IMR-90 (cell line): ENCODE measurements around the gene PACS1.

Experiments
- BHLHE40 ChIP-seq: fragments of 150-350 bp; IDR thresholded peaks from 2 replicates; pipeline ENCODE4 v1.6.1; 2016; ENCODE audit warnings: mild to moderate bottlenecking, low read depth, low read length
- RCOR1 ChIP-seq: IDR thresholded peaks from 2 replicates; pipeline ENCODE4 v1.6.1; 2012; ENCODE audit warnings: mild to moderate bottlenecking, low read length, improper control_type of control experiment; ENCODE audit not compliant: insufficient replicate concordance
- TF ChIP-seq, protein P1 (sequence below): conservative IDR thresholded peaks from 2 replicates; pipeline ENCODE4 v1.5.1; 2012; ENCODE audit warnings: mild to moderate bottlenecking, low read depth, low read length, improper control_type of control experiment

DNA sequence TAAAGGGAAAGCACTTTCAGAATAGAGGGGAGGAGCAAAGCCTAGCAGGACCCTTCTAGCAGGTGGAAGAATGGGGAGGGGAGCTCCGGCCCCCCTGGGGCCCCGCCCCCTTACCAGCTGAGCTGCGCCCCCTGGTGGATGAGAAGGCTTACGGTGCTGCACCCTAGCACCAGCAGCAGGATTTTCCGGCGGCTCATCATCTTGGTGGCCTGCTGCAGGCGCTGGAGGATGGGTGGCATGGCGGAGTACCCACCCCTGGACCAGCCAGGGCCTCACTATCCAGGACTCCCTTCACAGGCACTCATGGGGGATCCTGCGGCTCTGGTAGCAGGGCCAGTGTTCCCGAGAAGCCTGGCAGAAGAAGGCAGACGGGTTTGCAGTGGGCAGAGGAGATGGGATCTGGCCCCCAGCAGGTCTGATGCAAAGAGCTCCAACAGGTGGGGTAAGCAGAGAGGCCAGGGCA, 24.9 kb upstream of the PACS1 start:
- TF ChIP-seq RCOR1 = peak; percentile 80
- TF ChIP-seq, protein P1, sequence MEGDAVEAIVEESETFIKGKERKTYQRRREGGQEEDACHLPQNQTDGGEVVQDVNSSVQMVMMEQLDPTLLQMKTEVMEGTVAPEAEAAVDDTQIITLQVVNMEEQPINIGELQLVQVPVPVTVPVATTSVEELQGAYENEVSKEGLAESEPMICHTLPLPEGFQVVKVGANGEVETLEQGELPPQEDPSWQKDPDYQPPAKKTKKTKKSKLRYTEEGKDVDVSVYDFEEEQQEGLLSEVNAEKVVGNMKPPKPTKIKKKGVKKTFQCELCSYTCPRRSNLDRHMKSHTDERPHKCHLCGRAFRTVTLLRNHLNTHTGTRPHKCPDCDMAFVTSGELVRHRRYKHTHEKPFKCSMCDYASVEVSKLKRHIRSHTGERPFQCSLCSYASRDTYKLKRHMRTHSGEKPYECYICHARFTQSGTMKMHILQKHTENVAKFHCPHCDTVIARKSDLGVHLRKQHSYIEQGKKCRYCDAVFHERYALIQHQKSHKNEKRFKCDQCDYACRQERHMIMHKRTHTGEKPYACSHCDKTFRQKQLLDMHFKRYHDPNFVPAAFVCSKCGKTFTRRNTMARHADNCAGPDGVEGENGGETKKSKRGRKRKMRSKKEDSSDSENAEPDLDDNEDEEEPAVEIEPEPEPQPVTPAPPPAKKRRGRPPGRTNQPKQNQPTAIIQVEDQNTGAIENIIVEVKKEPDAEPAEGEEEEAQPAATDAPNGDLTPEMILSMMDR = peak; percentile 88
- no peak for TF ChIP-seq BHLHE40
